ENCODE data around the gene XPC. TPM values are rescaled to one million over a fixed set of nuclear protein-coding genes. Genes with fewer than 3 reads are reported as not detected.

XPC gene
- total RNA-seq, 1 donor = 52.1 TPM

- peak within 1 kb of the TSS; percentile 94 for H2AFZ ChIP-seq (ENCODE audit: low read length)
- H3K27ac ChIP-seq (ENCODE audit: low read depth, low read length) = peak within 1 kb of the TSS; percentile 89
- H3K27me3 ChIP-seq (ENCODE audit: insufficient read depth, low read length) = no peaks in the 10 kb centered on the region
- TF ChIP-seq CTCF (IDR thresholded peaks at IDR 0.05; ENCODE audit: extremely low read depth, low read depth, low read length) = no peak
- H3K4me1 ChIP-seq (ENCODE audit: insufficient read depth, low read length) = peaks cover 21% of the 10 kb centered on the region
- H3K4me2 ChIP-seq (ENCODE audit: insufficient read depth, low read length) = peak within 1 kb of the TSS; percentile 93
- peaks cover 62% of the 10 kb centered on the region for H3K79me2 ChIP-seq (ENCODE audit: insufficient read depth, low read length)
- DNase-seq (ENCODE audit: insufficient read length, low spot score, missing footprints) = peak; percentile 100
- H3K36me3 ChIP-seq (ENCODE audit: insufficient read depth, low read length) = peaks cover 25% of the 10 kb centered on the region
- no peaks in the 10 kb centered on the region for H3K9me3 ChIP-seq (ENCODE audit: low read depth, low read length)
- H3K4me3 ChIP-seq (ENCODE audit: insufficient read depth, low read length) = peak within 1 kb of the TSS; percentile 96
- peaks cover 37% of the 10 kb centered on the region for H4K20me1 ChIP-seq (ENCODE audit: insufficient read depth, low read length)
These were observed 53.7 kb downstream of the XPC start, which contains the start of the genes CHCHD4 and TMEM43 for GRCh38 chr3:14124615-14125192. Gene CHCHD4 (minus strand): TSS chr3:14124870. CDS start chr3:14124676, 194 bp downstream. Gene TMEM43 (plus strand): TSS chr3:14125052. CDS start chr3:14125194, 142 bp downstream.

- Histone ChIP-seq H3K79me2 (ENCODE audit: insufficient read depth, low read length) (peaks cover 57% of the 10 kb centered on the region), H3K27me3 (ENCODE audit: insufficient read depth, low read length) (no peaks in the 10 kb centered on the region), H3K4me2 (ENCODE audit: insufficient read depth, low read length) (peak overlapping the region; percentile 92), H3K27ac (ENCODE audit: low read depth, low read length) (peak overlapping the region; percentile 40), H3K4me1 (ENCODE audit: insufficient read depth, low read length) (peaks cover 21% of the 10 kb centered on the region), H4K20me1 (ENCODE audit: insufficient read depth, low read length) (peaks cover 33% of the 10 kb centered on the region), H3K36me3 (ENCODE audit: insufficient read depth, low read length) (peaks cover 20% of the 10 kb centered on the region), H2AFZ (ENCODE audit: low read length) (peak overlapping the region; percentile 89), H3K4me3 (ENCODE audit: insufficient read depth, low read length) (peak overlapping the region; percentile 96), H3K9me3 (ENCODE audit: low read depth, low read length) (no peaks in the 10 kb centered on the region)
- DNase-seq (ENCODE audit: insufficient read length, low spot score, missing footprints) = no peak
- TF ChIP-seq CTCF (IDR thresholded peaks at IDR 0.05; ENCODE audit: extremely low read depth, low read depth, low read length) = no peak
These were observed 54.2 kb downstream of the XPC start for GRCh38 chr3:14124223-14124614.

GRCh38 chr3:14123308-14124222, 54.8 kb downstream of the XPC start:
- Histone ChIP-seq H3K27ac (ENCODE audit: low read depth, low read length) (peak overlapping the region; percentile 40), H3K36me3 (ENCODE audit: insufficient read depth, low read length) (peaks cover 14% of the 10 kb centered on the region), H2AFZ (ENCODE audit: low read length) (peak overlapping the region; percentile 89), H3K4me2 (ENCODE audit: insufficient read depth, low read length) (peak overlapping the region; percentile 92), H3K9me3 (ENCODE audit: low read depth, low read length) (no peaks in the 10 kb centered on the region), H3K27me3 (ENCODE audit: insufficient read depth, low read length) (no peaks in the 10 kb centered on the region), H3K4me1 (ENCODE audit: insufficient read depth, low read length) (peaks cover 21% of the 10 kb centered on the region), H4K20me1 (ENCODE audit: insufficient read depth, low read length) (peaks cover 28% of the 10 kb centered on the region), H3K79me2 (ENCODE audit: insufficient read depth, low read length) (peaks cover 52% of the 10 kb centered on the region), H3K4me3 (ENCODE audit: insufficient read depth, low read length) (peak overlapping the region; percentile 96)
- no peak for DNase-seq (ENCODE audit: insufficient read length, low spot score, missing footprints)
- no peak for TF ChIP-seq CTCF (IDR thresholded peaks at IDR 0.05; ENCODE audit: extremely low read depth, low read depth, low read length)

- Histone ChIP-seq H3K4me2 (ENCODE audit: insufficient read depth, low read length) (no peak overlapping the region), H3K4me3 (ENCODE audit: insufficient read depth, low read length) (no peak overlapping the region), H3K36me3 (ENCODE audit: insufficient read depth, low read length) (peaks cover 4% of the 10 kb centered on the region), H3K9me3 (ENCODE audit: low read depth, low read length) (no peaks in the 10 kb centered on the region), H3K27ac (ENCODE audit: low read depth, low read length) (no peak overlapping the region), H4K20me1 (ENCODE audit: insufficient read depth, low read length) (peaks cover 15% of the 10 kb centered on the region), H3K4me1 (ENCODE audit: insufficient read depth, low read length) (peaks cover 21% of the 10 kb centered on the region), H3K27me3 (ENCODE audit: insufficient read depth, low read length) (no peaks in the 10 kb centered on the region), H3K79me2 (ENCODE audit: insufficient read depth, low read length) (peaks cover 39% of the 10 kb centered on the region), H2AFZ (ENCODE audit: low read length) (no peak overlapping the region)
- no peak for DNase-seq (ENCODE audit: insufficient read length, low spot score, missing footprints)
- no peak for TF ChIP-seq CTCF (IDR thresholded peaks at IDR 0.05; ENCODE audit: extremely low read depth, low read depth, low read length)
These were observed 56.1 kb downstream of the XPC start for GRCh38 chr3:14122301-14122700.

Data from osteoblast (primary cell).